OCI-LY1 (cell line): ENCODE measurements around the gene ATF6.
"Not testable (repeated sequence)": the region's sequence is repeated elsewhere in the genome, so short reads cannot be mapped to it uniquely, and the experiment has no call there.

ENCODE experiments used
- EZH2 ChIP-seq: fragments of 200-600 bp; sonication (generic), shearing (Covaris generic); IDR thresholded peaks from 2 replicates; pipeline ENCODE4 v1.8.0; 2017; ENCODE audit warnings: borderline replicate concordance, mixed run types, mild to moderate bottlenecking, antibody characterized with exemption, low read length, moderate library complexity, mixed read lengths
- TF ChIP-seq, protein P1 (sequence below): fragments of 200-600 bp; sonication (generic), shearing (Covaris generic); IDR thresholded peaks from 2 replicates; pipeline ENCODE4 v1.5.1; 2017; ENCODE audit warnings: mild to moderate bottlenecking, antibody characterized with exemption, low read length, moderate library complexity, mixed read lengths

DNA sequence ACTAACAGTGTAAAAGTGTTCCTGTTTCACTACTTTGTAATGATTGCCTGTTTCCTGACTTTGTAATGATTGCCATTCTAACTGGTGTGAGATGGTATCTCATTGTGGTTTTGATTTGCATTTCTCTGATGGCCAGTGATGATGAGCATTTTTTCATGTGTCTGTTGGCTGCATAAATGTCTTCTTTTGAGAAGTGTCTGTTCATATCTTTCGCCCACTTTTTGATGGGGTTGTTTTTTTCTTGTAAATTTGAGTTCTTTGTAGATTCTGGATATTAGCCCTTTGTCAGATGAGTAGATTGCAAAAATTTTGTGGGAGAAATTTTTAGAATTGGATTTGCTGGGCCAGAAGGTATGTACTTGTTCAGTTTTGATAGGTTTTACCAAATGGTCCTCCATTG is 43.5 kb downstream of the ATF6 start:
- TF ChIP-seq, protein P1, sequence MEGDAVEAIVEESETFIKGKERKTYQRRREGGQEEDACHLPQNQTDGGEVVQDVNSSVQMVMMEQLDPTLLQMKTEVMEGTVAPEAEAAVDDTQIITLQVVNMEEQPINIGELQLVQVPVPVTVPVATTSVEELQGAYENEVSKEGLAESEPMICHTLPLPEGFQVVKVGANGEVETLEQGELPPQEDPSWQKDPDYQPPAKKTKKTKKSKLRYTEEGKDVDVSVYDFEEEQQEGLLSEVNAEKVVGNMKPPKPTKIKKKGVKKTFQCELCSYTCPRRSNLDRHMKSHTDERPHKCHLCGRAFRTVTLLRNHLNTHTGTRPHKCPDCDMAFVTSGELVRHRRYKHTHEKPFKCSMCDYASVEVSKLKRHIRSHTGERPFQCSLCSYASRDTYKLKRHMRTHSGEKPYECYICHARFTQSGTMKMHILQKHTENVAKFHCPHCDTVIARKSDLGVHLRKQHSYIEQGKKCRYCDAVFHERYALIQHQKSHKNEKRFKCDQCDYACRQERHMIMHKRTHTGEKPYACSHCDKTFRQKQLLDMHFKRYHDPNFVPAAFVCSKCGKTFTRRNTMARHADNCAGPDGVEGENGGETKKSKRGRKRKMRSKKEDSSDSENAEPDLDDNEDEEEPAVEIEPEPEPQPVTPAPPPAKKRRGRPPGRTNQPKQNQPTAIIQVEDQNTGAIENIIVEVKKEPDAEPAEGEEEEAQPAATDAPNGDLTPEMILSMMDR: not testable (repeated sequence)
- TF ChIP-seq EZH2: not testable (repeated sequence)
